IMR-90 (cell line): ENCODE results near the gene SLC25A30.

Experiments used
- BHLHE40 ChIP-seq: fragments of 150-350 bp; IDR thresholded peaks from 2 replicates; pipeline ENCODE4 v1.6.1; 2016; ENCODE audit warnings: mild to moderate bottlenecking, low read depth, low read length
- CEBPB ChIP-seq: IDR thresholded peaks from 2 replicates; pipeline ENCODE4 v1.6.1; 2012; ENCODE audit warnings: low read depth, low read length, improper control_type of control experiment
- CHD1 ChIP-seq: IDR thresholded peaks from 2 replicates; pipeline ENCODE4 v1.6.1; 2012; ENCODE audit warnings: low read depth, low read length, improper control_type of control experiment
- CTCF ChIP-seq: conservative IDR thresholded peaks from 2 replicates; pipeline ENCODE4 v1.5.1; 2012; ENCODE audit warnings: mild to moderate bottlenecking, low read depth, low read length, improper control_type of control experiment
- FOS ChIP-seq: fragments of 150-350 bp; IDR thresholded peaks from 2 replicates; pipeline ENCODE4 v1.6.1; 2016; ENCODE audit warnings: low read depth, low read length
- MXI1 ChIP-seq: IDR thresholded peaks from 2 replicates; pipeline ENCODE4 v1.6.1; 2012; ENCODE audit warnings: low read depth, mild to moderate bottlenecking, low read length, moderate library complexity, borderline replicate concordance
- NFE2L2 ChIP-seq: fragments of 150-350 bp; IDR thresholded peaks from 2 replicates; pipeline ENCODE4 v1.6.1; 2016; ENCODE audit warnings: low read depth, mild to moderate bottlenecking, low read length
- POLR2A ChIP-seq: IDR thresholded peaks from 2 replicates; pipeline ENCODE4 v1.6.1; 2012; ENCODE audit warnings: mild to moderate bottlenecking, low read depth, low read length
- RCOR1 ChIP-seq: IDR thresholded peaks from 2 replicates; pipeline ENCODE4 v1.6.1; 2012; ENCODE audit warnings: mild to moderate bottlenecking, low read length, improper control_type of control experiment; ENCODE audit not compliant: insufficient replicate concordance
- RFX5 ChIP-seq: IDR thresholded peaks from 2 replicates; pipeline ENCODE4 v1.8.0; 2012; ENCODE audit warnings: low read depth, mild to moderate bottlenecking, low read length, moderate library complexity

- TF ChIP-seq BHLHE40 (no peak), POLR2A (no peak), CTCF (no peak), MXI1 (no peak), CHD1 (no peak), NFE2L2 (no peak), RCOR1 (no peak), RFX5 (no peak), CEBPB (no peak), FOS (no peak)
Observed at GRCh38 chr13:45436332-45436731, 18.2 kb upstream of the SLC25A30 start.
